ENCODE results near the gene NIP7. TPM values are rescaled to one million over a fixed set of nuclear protein-coding genes. Genes with fewer than 3 reads are reported as not detected.

The NIP7 gene
- total RNA-seq, 4 donors from 2014 or later, result 8.2 to 17.1 (median 11.7) TPM

GRCh38 chr16:69382421-69382820 lies 42.8 kb downstream of the NIP7 start:
- Histone ChIP-seq H3K27ac (no peak overlapping the region), H3K36me3 (peaks cover 2 to 63% (median 2%) of the 10 kb centered on the region in 3 donors), H3K4me1 (peaks cover 0 to 22% (median 3%) of the 10 kb centered on the region in 4 donors), H3K9me3 (no peaks in the 10 kb centered on the region), H3K4me3 (no peak overlapping the region), H3K27me3 (no peaks in the 10 kb centered on the region)
- WGBS, 2 donors, result 90 to 96% methylated on average over 2 of the region's 2 CpGs
- no peak for TF ChIP-seq POLR2A (IDR thresholded peaks at IDR 0.05)
- no peak for TF ChIP-seq CTCF (IDR thresholded peaks at IDR 0.05)
- TF ChIP-seq EP300 (IDR thresholded peaks at IDR 0.05), result no peak
- no peak for DNase-seq (ENCODE audit: low spot score in 2 of 2)

GRCh38 chr16:69384974-69385373 lies 45.4 kb downstream of the NIP7 start:
- TF ChIP-seq CTCF (IDR thresholded peaks at IDR 0.05) (no peak), EP300 (IDR thresholded peaks at IDR 0.05) (no peak), POLR2A (IDR thresholded peaks at IDR 0.05) (no peak)
- no peaks in the 10 kb centered on the region for H3K9me3 ChIP-seq
- no peaks in the 10 kb centered on the region for H3K27me3 ChIP-seq
- peaks cover 0 to 22% (median 3%) of the 10 kb centered on the region in 4 donors for H3K4me1 ChIP-seq
- WGBS, 2 donors, result 3 to 6% methylated on average over 6 of the region's 6 CpGs
- no peak for DNase-seq (ENCODE audit: low spot score in 2 of 2)
- H3K27ac ChIP-seq, result peak overlapping the region; percentile 67 to 96 (median 92)
- H3K4me3 ChIP-seq, result peak overlapping the region; percentile 51 to 85 (median 70)
- peaks cover 0 to 40% (median 2%) of the 10 kb centered on the region in 3 donors for H3K36me3 ChIP-seq

- Histone ChIP-seq H3K27me3 (no peaks in the 10 kb centered on the region), H3K27ac (peak overlapping the region in 3 of 4 donors; percentile 67 to 96 (median 94)), H3K9me3 (no peaks in the 10 kb centered on the region), H3K36me3 (peaks cover 0 to 23% (median 2%) of the 10 kb centered on the region in 3 donors), H3K4me1 (peaks cover 0 to 22% (median 3%) of the 10 kb centered on the region in 4 donors), H3K4me3 (peak overlapping the region in 2 of 4 donors; percentile 51 to 85)
- 81 to 84% methylated on average over 1 of the region's 1 CpG for WGBS, 2 donors
- no peak for TF ChIP-seq CTCF (IDR thresholded peaks at IDR 0.05)
- no peak for TF ChIP-seq EP300 (IDR thresholded peaks at IDR 0.05)
- no peak for TF ChIP-seq POLR2A (IDR thresholded peaks at IDR 0.05)
- DNase-seq (ENCODE audit: low spot score in 2 of 2), result no peak
Measured at GRCh38 chr16:69386596-69386995, 47.0 kb downstream of the NIP7 start.

Other genes with a start within 250 kb of the NIP7 start
- 1 to 10 TPM in 2 of 4 donors, under 1 TPM in 2; 0.42 to 7.1 (median 2.1) TPM for gene HAS3, start 234.1 kb upstream of the NIP7 start, total RNA-seq
- 10 to 100 TPM; 58.8 to 99.0 (median 76.5) TPM for gene CHTF8, start 207.2 kb upstream of the NIP7 start, total RNA-seq
- gene UTP4, start 207.1 kb upstream of the NIP7 start, total RNA-seq, result 10 to 100 TPM; 17.6 to 48.0 (median 24.1) TPM
- 10 to 100 TPM; 33.1 to 50.2 (median 37.7) TPM for gene SNTB2, start 152.6 kb upstream of the NIP7 start, total RNA-seq
- gene VPS4A, start 28.4 kb upstream of the NIP7 start, total RNA-seq, result 10 to 100 TPM; 35.4 to 47.2 (median 43.5) TPM
- 10 to 100 TPM in 3 of 4 donors, 1 to 10 TPM in 1; 6.8 to 20.7 (median 15.8) TPM for gene PDF, start 9.2 kb upstream of the NIP7 start, total RNA-seq
- 10 to 100 TPM; 62.2 to 77.5 (median 70.0) TPM for gene COG8, start 208 bp upstream of the NIP7 start, total RNA-seq
- not detected for gene TMED6, start 12.0 kb downstream of the NIP7 start, total RNA-seq
- gene TERF2, start 46.2 kb downstream of the NIP7 start, total RNA-seq, result 10 to 100 TPM; 18.3 to 66.3 (median 26.0) TPM
- gene CYB5B, start 84.8 kb downstream of the NIP7 start, total RNA-seq, result 10 to 100 TPM; 26.6 to 45.9 (median 30.7) TPM
- 10 to 100 TPM; 53.2 to 61.4 (median 57.5) TPM for gene NFAT5, start 226.2 kb downstream of the NIP7 start, total RNA-seq